Regular cardiac myocyte (primary cell): ENCODE measurements around the gene CHCHD5. TPM values are rescaled to one million over a fixed set of nuclear protein-coding genes. Genes with fewer than 3 reads are reported as not detected.

ENCODE experiments used
- total RNA-seq: library from RNA; depleted of rRNA; stranded (reverse); fragments of >200 nt; gene quantifications from 2 replicates; pipeline ENCODE4 v1.2.3, GENCODE V29; 2014

Gene CHCHD5, protein sequence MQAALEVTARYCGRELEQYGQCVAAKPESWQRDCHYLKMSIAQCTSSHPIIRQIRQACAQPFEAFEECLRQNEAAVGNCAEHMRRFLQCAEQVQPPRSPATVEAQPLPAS
- 4.5 and 9.8 TPM in 2 replicates for total RNA-seq

DNA sequence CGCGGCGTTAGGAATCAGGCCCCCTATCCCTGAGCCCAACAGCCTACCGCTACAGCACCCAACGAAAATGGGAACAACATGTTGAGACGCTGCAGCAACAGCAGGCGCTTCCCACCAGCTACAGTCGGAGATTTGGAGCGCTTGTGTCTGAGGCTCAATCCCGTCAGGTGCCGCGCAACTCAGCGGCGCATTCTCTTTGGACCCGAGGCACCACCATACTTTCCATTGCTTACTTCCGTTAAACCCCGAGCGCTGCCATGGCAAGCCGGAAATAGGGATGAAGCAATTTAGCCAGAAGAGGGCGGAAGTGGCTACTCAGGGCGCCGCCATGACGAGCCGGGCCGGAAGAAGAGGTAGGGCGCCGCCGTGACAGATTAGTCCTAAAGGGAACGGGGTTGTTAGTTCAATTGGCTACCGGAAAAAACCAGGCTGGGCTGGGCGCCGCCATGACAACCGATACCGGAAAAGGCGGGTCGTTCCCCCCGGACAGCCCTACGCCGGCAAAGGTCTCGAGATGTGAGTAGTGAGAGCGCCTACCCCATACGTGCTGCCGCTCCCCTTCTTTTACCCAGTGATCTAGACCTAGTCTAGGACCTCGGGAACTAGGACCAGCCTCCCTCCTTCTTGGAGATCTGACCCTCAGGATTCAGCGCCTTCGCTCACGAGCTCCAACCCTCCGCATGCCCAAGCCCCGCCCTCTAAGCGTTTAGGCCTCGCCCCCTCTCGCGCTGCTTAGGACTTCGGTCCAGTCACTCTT is at the start of gene CHCHD5:
CHCHD5 (plus strand) TSS at position 476 of the 757 bp plus-strand sequence; CDS start at position 515, 39 bp downstream.

DNA sequence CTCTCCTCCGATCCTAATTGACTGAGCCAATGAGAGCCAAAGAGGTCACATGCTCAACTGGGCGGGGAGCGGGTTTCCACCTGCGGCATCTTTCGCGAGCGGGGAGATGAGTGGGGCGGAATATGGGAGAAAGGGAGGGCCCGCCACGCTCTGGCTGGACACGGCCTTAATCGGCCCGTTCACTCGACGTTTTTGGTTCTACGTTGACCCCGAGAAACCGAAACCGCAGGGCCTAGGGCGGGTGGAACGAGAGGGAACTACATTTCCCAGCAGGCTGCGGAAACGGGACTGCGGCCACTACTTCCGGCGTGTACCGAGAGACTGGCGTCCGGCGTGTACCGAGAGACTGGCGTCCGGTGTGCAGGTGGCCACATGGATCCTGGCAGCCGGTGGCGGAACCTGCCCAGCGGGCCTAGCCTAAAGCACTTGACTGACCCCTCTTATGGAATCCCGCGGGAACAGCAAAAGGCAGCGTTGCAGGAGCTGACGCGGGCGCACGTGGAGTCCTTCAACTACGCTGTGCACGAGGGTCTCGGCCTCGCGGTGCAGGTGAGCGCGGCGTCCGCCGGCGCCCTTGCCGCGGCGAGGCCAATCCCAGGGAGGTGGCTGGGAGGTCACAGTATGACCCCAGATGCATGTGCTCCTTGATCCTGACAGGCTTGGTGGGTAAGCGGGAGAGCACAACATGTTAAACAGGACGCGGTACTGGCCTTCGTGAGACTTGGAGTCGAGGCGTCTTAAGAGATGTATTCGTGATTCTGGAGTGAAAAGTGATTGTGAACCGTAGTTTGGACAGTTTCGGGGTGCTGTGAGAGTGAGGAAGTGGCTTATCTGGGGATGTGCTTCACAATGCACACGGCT is 42.1 kb upstream of the CHCHD5 start, which contains the start of gene POLR1B:
POLR1B (plus strand) TSS at position 343 of the 861 bp plus-strand sequence; CDS start at position 373, 30 bp downstream.

Other genes starting within 250 kb of the CHCHD5 start
- gene RGPD8, start 151.0 kb upstream of the CHCHD5 start, total RNA-seq: 16.5 and 25.1 TPM in 2 replicates
- gene TTL, start 102.5 kb upstream of the CHCHD5 start, total RNA-seq: 42.8 and 56.2 TPM in 2 replicates
- gene POLR1B, start 42.1 kb upstream of the CHCHD5 start, total RNA-seq: 13.2 and 25.1 TPM in 2 replicates
- gene SLC20A1, start 61.3 kb downstream of the CHCHD5 start, total RNA-seq: 84.6 and 377 TPM in 2 replicates
- not detected in 2 replicates for gene NT5DC4, start 136.4 kb downstream of the CHCHD5 start, total RNA-seq
- gene CKAP2L, start 180.0 kb downstream of the CHCHD5 start, total RNA-seq: 2.3 and 18.6 TPM in 2 replicates
- 8.2 and 15.5 TPM in 2 replicates for gene IL1A, start 199.9 kb downstream of the CHCHD5 start, total RNA-seq